Activated naive CD4-positive, alpha-beta T cell treated with anti-CD3 and anti-CD28 coated beads, Interleukin-2, amount 10 ng/mL, durations not matched to agents 7 days and 5 days (primary cell): Measurements from ENCODE around the gene CRELD1.
"Not testable (repeated sequence)": the region's sequence is repeated elsewhere in the genome, so short reads cannot be mapped to it uniquely, and the experiment has no call there.

ENCODE experiments used
- CTCF ChIA-PET: fragments of 350-600 bp; sonication (Branson Sonifier 250); formaldehyde crosslinking; loops from one replicate; lab custom pipeline; 2021; ENCODE audit warnings: antibody characterized with exemption; lab: Charles Lee
- DNase-seq: peaks from one replicate; pipeline ENCODE4 v3.0.0-alpha.2; 2020
- H3K27ac Mint-ChIP-seq: one replicate; pipeline ENCODE4 v1.8.0; 2021; ENCODE audit warnings: mild to moderate bottlenecking, moderate library complexity, mixed read lengths
- H3K27me3 Mint-ChIP-seq: one replicate; pipeline ENCODE4 v1.8.0; 2021; ENCODE audit warnings: mild to moderate bottlenecking, mixed read lengths
- H3K36me3 Mint-ChIP-seq: one replicate; pipeline ENCODE4 v1.8.0; 2021; ENCODE audit warnings: mixed read lengths
- H3K4me1 Mint-ChIP-seq: one replicate; pipeline ENCODE4 v1.8.0; 2021; ENCODE audit warnings: mixed read lengths
- H3K4me3 Mint-ChIP-seq: one replicate; pipeline ENCODE4 v1.8.0; 2021; ENCODE audit warnings: mild to moderate bottlenecking, moderate library complexity, mixed read lengths
- H3K9me3 Mint-ChIP-seq: one replicate; pipeline ENCODE4 v1.8.0; 2021; ENCODE audit warnings: mixed read lengths

CRELD1 gene

GRCh38 chr3:9933561-9934234 is at the start of gene CRELD1:
Gene CRELD1 (plus strand): TSS chr3:9933834. CDS start chr3:9934439, 605 bp downstream.
- Mint-ChIP-seq H3K27ac (peak within 1 kb of the TSS; percentile 95), H3K36me3 (peaks cover 22% of the 10 kb centered on the region), H3K4me3 (peak within 1 kb of the TSS; percentile 97), H3K27me3 (peaks cover 8% of the 10 kb centered on the region), H3K9me3 (no peaks in the 10 kb centered on the region), H3K4me1 (peaks cover 35% of the 10 kb centered on the region)
- CTCF ChIA-PET = interaction anchor here (1.1 to 5.2 kb wide), 18 partner anchors 9 to 388 kb away, joined by 3 to 62 read pairs (median 6); partner anchors contain the start of genes ARPC4, IL17RC and SEC13
- peak; percentile 98 for DNase-seq

GRCh38 chr3:9884555-9885165 is 49.0 kb upstream of the CRELD1 start:
- H3K27me3 Mint-ChIP-seq = peaks cover 13% of the 10 kb centered on the region
- H3K4me1 Mint-ChIP-seq = peaks cover 6% of the 10 kb centered on the region
- H3K36me3 Mint-ChIP-seq = no peaks in the 10 kb centered on the region
- no peaks in the 10 kb centered on the region for H3K9me3 Mint-ChIP-seq
- DNase-seq = no peak
- H3K27ac Mint-ChIP-seq = peak overlapping the region; percentile 24
- CTCF ChIA-PET = interaction anchor here (0.9 to 1.3 kb wide), 3 partner anchors 9 to 46 kb away, joined by 3 to 4 read pairs (median 3); no protein-coding TSS in a partner anchor
- no peak overlapping the region for H3K4me3 Mint-ChIP-seq

DNA sequence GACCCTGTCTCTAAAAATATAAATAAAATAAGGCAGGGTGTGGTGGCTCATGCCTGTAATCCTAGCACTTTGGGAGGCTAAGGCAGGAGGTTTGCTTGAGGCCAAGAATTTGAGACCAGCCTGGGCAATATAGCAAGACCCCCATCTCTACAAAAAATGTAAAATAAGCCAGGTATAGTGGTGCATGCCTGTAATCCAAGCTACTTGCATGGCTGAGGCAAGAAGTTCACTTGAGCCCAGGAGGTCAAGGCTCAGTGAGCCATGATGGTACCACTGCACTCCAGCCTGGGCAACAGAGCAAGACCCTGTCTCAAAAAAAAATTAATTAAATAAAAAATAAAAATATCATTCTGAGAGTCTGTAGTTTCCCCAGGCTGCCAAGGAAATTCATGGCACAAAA is 47.3 kb upstream of the CRELD1 start:
- peaks cover 5% of the 10 kb centered on the region for H3K27me3 Mint-ChIP-seq
- H3K27ac Mint-ChIP-seq = no peak overlapping the region
- peaks cover 5% of the 10 kb centered on the region for H3K36me3 Mint-ChIP-seq
- no peaks in the 10 kb centered on the region for H3K9me3 Mint-ChIP-seq
- CTCF ChIA-PET = no interaction called here
- H3K4me3 Mint-ChIP-seq = no peak overlapping the region
- peaks cover 15% of the 10 kb centered on the region for H3K4me1 Mint-ChIP-seq
- no peak for DNase-seq

DNA sequence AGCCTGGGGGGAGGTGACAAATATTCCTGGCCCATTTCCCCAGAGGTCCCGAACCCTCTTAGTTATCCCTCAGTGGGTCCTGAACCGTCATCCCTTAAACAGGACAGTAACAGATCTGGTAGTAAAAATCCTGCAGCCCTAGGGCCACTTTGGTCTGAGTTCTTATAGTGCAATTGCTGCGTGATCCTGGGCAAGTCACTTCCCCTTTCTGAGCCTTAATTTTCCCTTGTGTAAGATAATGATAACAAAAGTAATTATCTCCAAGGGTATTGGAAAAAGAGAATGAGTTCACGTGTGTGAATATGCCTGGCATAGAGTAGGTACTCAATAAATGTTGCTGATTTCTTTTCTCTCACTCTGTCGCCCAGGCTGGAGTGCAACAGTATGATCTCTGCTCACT is 46.2 kb upstream of the CRELD1 start:
- CTCF ChIA-PET = no interaction called here
- H3K27ac Mint-ChIP-seq = no peak overlapping the region
- no peaks in the 10 kb centered on the region for H3K9me3 Mint-ChIP-seq
- H3K27me3 Mint-ChIP-seq = peaks cover 5% of the 10 kb centered on the region
- H3K36me3 Mint-ChIP-seq = peaks cover 12% of the 10 kb centered on the region
- H3K4me3 Mint-ChIP-seq = no peak overlapping the region
- no peak for DNase-seq
- H3K4me1 Mint-ChIP-seq = peaks cover 24% of the 10 kb centered on the region

DNA sequence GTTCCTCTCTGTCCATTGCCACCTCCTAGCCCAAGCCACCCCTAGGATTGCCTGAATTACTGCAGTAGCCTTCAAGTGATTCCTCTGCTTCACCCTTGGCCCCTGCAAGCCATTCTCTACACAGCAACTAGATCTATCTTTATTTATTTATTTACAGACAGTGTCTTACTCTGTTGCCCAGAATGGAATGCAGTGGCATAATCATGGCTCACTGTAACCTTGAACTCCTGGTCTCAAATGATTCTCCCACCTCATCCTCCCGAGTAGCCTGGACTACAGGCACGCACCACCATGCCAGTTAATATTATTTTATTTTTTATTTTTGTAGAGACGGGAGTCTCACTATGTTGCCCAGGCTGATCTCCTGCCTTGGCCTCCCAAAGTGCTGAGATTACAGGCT is 45.1 kb upstream of the CRELD1 start:
- Mint-ChIP-seq H3K36me3 (peaks cover 21% of the 10 kb centered on the region), H3K27me3 (peaks cover 5% of the 10 kb centered on the region), H3K27ac (no peak overlapping the region), H3K4me3 (no peak overlapping the region), H3K4me1 (peaks cover 31% of the 10 kb centered on the region), H3K9me3 (no peaks in the 10 kb centered on the region)
- CTCF ChIA-PET = no interaction called here
- no peak for DNase-seq

DNA sequence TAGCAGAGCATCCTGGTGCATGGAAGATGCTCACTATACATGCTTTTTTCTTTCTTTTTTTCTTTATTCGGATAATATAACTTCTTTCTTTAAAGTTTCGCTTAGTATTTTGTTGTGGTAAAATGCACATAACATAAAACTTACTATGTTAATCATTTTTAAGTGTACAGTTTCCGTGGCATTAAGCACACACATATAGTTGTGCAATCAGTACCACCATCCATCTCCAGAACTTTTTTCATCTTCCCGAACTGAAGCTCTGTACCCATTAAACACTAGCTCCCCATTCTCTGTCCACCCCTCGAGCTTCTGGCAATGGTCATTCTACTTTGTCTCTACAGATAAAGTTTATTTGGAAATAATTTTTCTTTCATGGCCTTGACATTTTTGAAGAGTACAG is 44.2 kb upstream of the CRELD1 start:
- Mint-ChIP-seq H3K4me3 (peak overlapping the region; percentile 43), H3K27ac (peak overlapping the region; percentile 97), H3K9me3 (no peaks in the 10 kb centered on the region), H3K27me3 (peaks cover 5% of the 10 kb centered on the region), H3K36me3 (peaks cover 28% of the 10 kb centered on the region), H3K4me1 (peaks cover 39% of the 10 kb centered on the region)
- DNase-seq = no peak
- CTCF ChIA-PET = interaction anchor here (0.6 kb wide), 2 partner anchors 11 to 127 kb away, joined by 4 read pairs; no protein-coding TSS in a partner anchor

DNA sequence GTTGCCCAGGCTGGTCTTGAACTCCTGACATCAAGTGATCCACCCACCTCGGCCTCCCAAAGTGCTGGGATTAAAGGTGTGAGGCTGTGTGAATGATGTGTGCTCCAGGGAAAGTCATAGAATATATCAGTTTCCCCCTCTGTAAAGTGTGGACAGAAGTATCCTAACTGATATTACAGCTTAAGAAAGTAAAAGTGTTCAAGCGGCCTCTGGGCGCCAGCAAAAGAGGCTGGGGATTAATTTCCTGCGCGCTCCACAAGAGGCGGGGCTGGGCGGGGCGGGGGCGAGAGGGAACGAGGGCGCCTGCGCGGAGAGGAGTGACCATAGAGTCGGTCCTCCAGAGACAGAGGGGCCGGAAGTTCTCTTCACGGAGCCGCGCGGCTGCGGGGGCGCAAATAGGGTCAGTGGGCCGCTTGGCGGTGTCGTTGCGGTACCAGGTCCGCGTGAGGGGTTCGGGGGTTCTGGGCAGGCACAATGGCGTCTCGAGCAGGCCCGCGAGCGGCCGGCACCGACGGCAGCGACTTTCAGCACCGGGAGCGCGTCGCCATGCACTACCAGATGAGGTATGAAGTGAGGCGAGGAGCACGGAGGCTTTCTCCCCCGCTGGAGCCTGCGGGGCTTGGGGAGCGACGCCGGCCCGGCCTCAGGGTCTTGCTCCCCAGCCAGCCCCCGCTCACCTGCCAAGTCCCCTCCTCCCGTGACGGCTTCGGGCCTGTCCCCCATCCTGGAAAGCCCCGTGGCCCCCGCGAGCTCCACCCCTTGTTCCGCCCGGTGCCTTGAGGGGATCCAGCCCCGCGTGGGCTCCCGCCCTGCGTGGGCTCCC is 43.2 kb upstream of the CRELD1 start, which contains the start of gene JAGN1:
JAGN1 (plus strand) TSS at position 362 of the 823 bp plus-strand sequence; CDS start at position 475, 113 bp downstream.
- peak within 1 kb of the TSS; percentile 97 for H3K27ac Mint-ChIP-seq
- H3K27me3 Mint-ChIP-seq = peaks cover 5% of the 10 kb centered on the region
- H3K36me3 Mint-ChIP-seq = peaks cover 35% of the 10 kb centered on the region
- DNase-seq = peak; percentile 92
- peaks cover 45% of the 10 kb centered on the region for H3K4me1 Mint-ChIP-seq
- H3K4me3 Mint-ChIP-seq = peak within 1 kb of the TSS; percentile 97
- no peaks in the 10 kb centered on the region for H3K9me3 Mint-ChIP-seq
- CTCF ChIA-PET = interaction anchor here (1.1 to 1.9 kb wide), 3 partner anchors 11 to 81 kb away, joined by 3 to 6 read pairs (median 4); partner anchors contain the start of gene IL17RE

- CTCF ChIA-PET = interaction anchor here (1.1 to 1.9 kb wide), 3 partner anchors 11 to 80 kb away, joined by 3 to 6 read pairs (median 4); partner anchors contain the start of gene IL17RE
- H3K27me3 Mint-ChIP-seq = peaks cover 5% of the 10 kb centered on the region
- H3K4me3 Mint-ChIP-seq = peak overlapping the region; percentile 97
- H3K9me3 Mint-ChIP-seq = no peaks in the 10 kb centered on the region
- peak overlapping the region; percentile 97 for H3K27ac Mint-ChIP-seq
- peaks cover 37% of the 10 kb centered on the region for H3K36me3 Mint-ChIP-seq
- no peak for DNase-seq
- peaks cover 45% of the 10 kb centered on the region for H3K4me1 Mint-ChIP-seq
These were observed 42.5 kb upstream of the CRELD1 start for GRCh38 chr3:9891072-9891622.

DNA sequence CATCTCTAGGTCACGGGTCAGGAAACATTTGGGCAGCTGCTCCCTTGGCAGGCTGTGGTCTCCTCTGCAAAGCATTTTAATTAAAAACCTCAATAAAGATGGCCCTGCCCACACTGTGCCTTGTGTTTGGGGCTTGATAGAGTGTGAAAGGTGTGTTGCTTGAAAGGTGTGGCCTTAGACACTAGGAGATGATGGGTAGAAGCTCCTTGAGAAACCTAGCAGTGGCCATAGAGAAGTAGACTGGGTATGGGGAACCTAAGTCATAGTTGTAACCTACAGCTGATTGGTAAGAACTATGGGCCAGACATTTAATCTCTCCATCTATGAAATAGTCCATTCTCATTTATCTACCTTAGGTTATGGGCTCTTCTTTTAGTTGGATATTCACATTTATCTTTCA is 39.9 kb upstream of the CRELD1 start:
- no peak for DNase-seq
- no peaks in the 10 kb centered on the region for H3K9me3 Mint-ChIP-seq
- H3K27ac Mint-ChIP-seq = no peak overlapping the region
- H3K4me3 Mint-ChIP-seq = no peak overlapping the region
- peaks cover 45% of the 10 kb centered on the region for H3K4me1 Mint-ChIP-seq
- H3K27me3 Mint-ChIP-seq = no peaks in the 10 kb centered on the region
- H3K36me3 Mint-ChIP-seq = peaks cover 38% of the 10 kb centered on the region
- CTCF ChIA-PET = interaction anchor here (1.3 to 3.7 kb wide), 2 partner anchors 10 to 39 kb away, joined by 4 to 14 read pairs; partner anchors contain the start of gene CRELD1

GRCh38 chr3:9895715-9896114 is 37.9 kb upstream of the CRELD1 start:
- Mint-ChIP-seq H3K4me1 (peaks cover 33% of the 10 kb centered on the region), H3K36me3 (peaks cover 36% of the 10 kb centered on the region)
- not testable (repeated sequence) for H3K27ac Mint-ChIP-seq, H3K9me3 Mint-ChIP-seq, H3K4me3 Mint-ChIP-seq, H3K27me3 Mint-ChIP-seq, DNase-seq
- CTCF ChIA-PET = interaction anchor here (3.7 kb wide), 1 partner anchor 37 kb away, joined by 14 read pairs; the partner anchor contains the start of gene CRELD1

DNA sequence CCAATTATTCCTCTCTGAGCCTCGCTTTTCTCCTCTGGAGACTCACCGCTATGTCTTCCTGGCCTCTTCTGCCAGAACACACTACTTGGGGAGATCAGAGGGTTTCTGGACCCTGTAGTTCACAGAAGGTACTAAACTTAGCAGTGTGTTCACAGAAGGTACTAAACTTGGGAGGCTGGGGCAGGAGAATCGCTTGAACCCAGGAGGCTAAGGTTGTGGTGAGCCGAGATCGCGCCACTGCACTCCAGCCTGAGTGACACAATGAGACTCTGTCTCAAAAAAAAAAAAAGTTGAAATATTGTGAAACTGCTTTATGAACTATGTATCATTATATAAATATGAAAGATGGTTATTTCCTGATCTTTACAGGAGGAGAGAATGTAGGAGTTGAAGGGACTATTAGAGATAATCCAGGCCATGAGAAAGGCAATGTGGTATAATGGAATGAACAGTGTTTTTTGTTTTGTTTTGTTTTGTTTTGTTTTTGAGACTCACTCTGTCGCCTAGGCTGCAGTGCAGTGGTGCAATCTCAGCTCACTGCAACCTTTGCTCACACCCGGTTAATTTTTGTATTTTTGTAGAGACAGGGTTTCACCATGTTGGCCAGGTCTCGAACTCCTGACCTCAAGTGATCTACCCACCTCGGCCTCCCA is 36.8 kb upstream of the CRELD1 start:
- DNase-seq, H3K27ac Mint-ChIP-seq, H3K4me3 Mint-ChIP-seq, H3K9me3 Mint-ChIP-seq, H3K27me3 Mint-ChIP-seq, CTCF ChIA-PET: not testable (repeated sequence)
- Mint-ChIP-seq H3K36me3 (peaks cover 31% of the 10 kb centered on the region), H3K4me1 (peaks cover 34% of the 10 kb centered on the region)

- Mint-ChIP-seq H3K4me1 (peaks cover 35% of the 10 kb centered on the region), H3K4me3 (no peak overlapping the region)
- CTCF ChIA-PET = no interaction called here
These were observed 35.9 kb upstream of the CRELD1 start for GRCh38 chr3:9897408-9898372.

More at GRCh38 chr3:9897408-9898372, 35.9 kb upstream of the CRELD1 start:
- Mint-ChIP-seq H3K9me3 (no peaks in the 10 kb centered on the region), H3K27me3 (no peaks in the 10 kb centered on the region), H3K27ac (no peak overlapping the region), H3K36me3 (peaks cover 25% of the 10 kb centered on the region)
- DNase-seq = no peak
